H9 (cell line): ENCODE results near the gene TEKT5. TPM values are rescaled to one million over a fixed set of nuclear protein-coding genes. Genes with fewer than 3 reads are reported as not detected.

ENCODE experiments used
- DNase-seq: peaks from one replicate; pipeline ENCODE4 v3.0.0-alpha.2; 2017
- H2AFZ ChIP-seq: one replicate; pipeline ENCODE4 v1.6.1; 2013; ENCODE audit warnings: mild to moderate bottlenecking, low read length, control low read depth, moderate library complexity
- H2AK5ac ChIP-seq: 2 replicates; pipeline ENCODE4 v1.6.1; 2013; ENCODE audit warnings: low read length, control low read depth, mixed read lengths; ENCODE audit not compliant: insufficient read length
- H2BK120ac ChIP-seq: one replicate; pipeline ENCODE4 v1.6.1; 2013; ENCODE audit warnings: low read depth, mild to moderate bottlenecking, low read length, control low read depth, inconsistent platforms; ENCODE audit not compliant: poor library complexity, severe bottlenecking
- H2BK12ac ChIP-seq: 2 replicates; pipeline ENCODE4 v1.6.1; 2013; ENCODE audit warnings: low read length, control low read depth, mixed read lengths, low read depth; ENCODE audit not compliant: insufficient read length
- H2BK15ac ChIP-seq: 2 replicates; pipeline ENCODE4 v1.6.1; 2013; ENCODE audit warnings: low read depth, low read length, control low read depth
- H2BK20ac ChIP-seq: one replicate; pipeline ENCODE4 v1.6.1; 2013; ENCODE audit warnings: low read depth, mild to moderate bottlenecking, low read length, control low read depth, inconsistent platforms; ENCODE audit not compliant: poor library complexity, severe bottlenecking
- H2BK5ac ChIP-seq: 2 replicates; pipeline ENCODE4 v1.6.1; 2013; ENCODE audit warnings: low read length, control low read depth, mixed read lengths; ENCODE audit not compliant: insufficient read length
- H3K14ac ChIP-seq: 2 replicates; pipeline ENCODE4 v1.6.1; 2013; ENCODE audit warnings: low read length, control low read depth; ENCODE audit not compliant: insufficient read depth
- H3K18ac ChIP-seq: 2 replicates; pipeline ENCODE4 v1.6.1; 2013; ENCODE audit warnings: low read depth, mild to moderate bottlenecking, mixed read lengths, low read length, control low read depth; ENCODE audit not compliant: insufficient read length
- H3K23ac ChIP-seq: 2 replicates; pipeline ENCODE4 v1.6.1; 2013; ENCODE audit warnings: low read length, control low read depth, mixed read lengths, low read depth; ENCODE audit not compliant: insufficient read length
- H3K23me2 ChIP-seq: 2 replicates; pipeline ENCODE4 v1.6.1; 2013; ENCODE audit warnings: low read depth, mild to moderate bottlenecking, mixed read lengths, low read length, control low read depth; ENCODE audit not compliant: insufficient read length, poor library complexity, severe bottlenecking
- H3K27ac ChIP-seq: 2 replicates; pipeline ENCODE4 v1.5.1; 2013; ENCODE audit warnings: low read length, control low read depth, mixed read lengths, low read depth; ENCODE audit not compliant: insufficient read length
- H3K27me3 ChIP-seq: 2 replicates; pipeline ENCODE4 v1.6.1; 2013; ENCODE audit warnings: low read length, control low read depth, inconsistent platforms; ENCODE audit not compliant: insufficient read depth
- H3K4ac ChIP-seq: 2 replicates; pipeline ENCODE4 v1.6.1; 2013; ENCODE audit warnings: low read depth, mild to moderate bottlenecking, control low read depth, inconsistent platforms, low read length, moderate library complexity
- H3K4me1 ChIP-seq: 2 replicates; pipeline ENCODE4 v1.6.1; 2013; ENCODE audit warnings: low read length, control low read depth, inconsistent platforms; ENCODE audit not compliant: insufficient read depth
- H3K4me2 ChIP-seq: 2 replicates; pipeline ENCODE4 v1.6.1; 2013; ENCODE audit warnings: low read length, control low read depth, mixed read lengths; ENCODE audit not compliant: insufficient read length, insufficient read depth
- H3K56ac ChIP-seq: 2 replicates; pipeline ENCODE4 v1.6.1; 2013; ENCODE audit warnings: low read depth, mild to moderate bottlenecking, mixed read lengths, low read length, control low read depth; ENCODE audit not compliant: insufficient read length
- H3K79me1 ChIP-seq: 2 replicates; pipeline ENCODE4 v1.6.1; 2013; ENCODE audit warnings: low read depth, mild to moderate bottlenecking, moderate library complexity, low read length, control low read depth, inconsistent platforms; ENCODE audit not compliant: insufficient read depth, poor library complexity, severe bottlenecking
- H3K79me2 ChIP-seq: 2 replicates; pipeline ENCODE4 v1.6.1; 2013; ENCODE audit warnings: low read length, control low read depth, inconsistent platforms; ENCODE audit not compliant: insufficient read depth
- H3K9ac ChIP-seq: 2 replicates; pipeline ENCODE4 v1.6.1; 2013; ENCODE audit warnings: low read length, control low read depth, mixed read lengths; ENCODE audit not compliant: insufficient read length; ENCODE audit errors: extremely low read depth
- H3K9me3 ChIP-seq: one replicate; pipeline ENCODE4 v1.6.1; 2013; ENCODE audit warnings: low read depth, low read length, inconsistent platforms; ENCODE audit not compliant: control insufficient read depth
- H3T11ph ChIP-seq: one replicate; pipeline ENCODE4 v1.6.1; 2013; ENCODE audit warnings: mild to moderate bottlenecking, low read length, control low read depth, inconsistent platforms
- H4K20me1 ChIP-seq: one replicate; pipeline ENCODE4 v1.6.1; 2013; ENCODE audit not compliant: control insufficient read depth, insufficient read length, insufficient read depth
- H4K5ac ChIP-seq: 2 replicates; pipeline ENCODE4 v1.6.1; 2013; ENCODE audit warnings: low read depth, mild to moderate bottlenecking, mixed read lengths, low read length, control low read depth; ENCODE audit not compliant: insufficient read length
- H4K8ac ChIP-seq: replicated peaks from 2 replicates; pipeline ENCODE4 v1.6.1; 2013; ENCODE audit warnings: low read length, control low read depth, mixed read lengths, low read depth; ENCODE audit not compliant: insufficient read length
- H4K91ac ChIP-seq: 2 replicates; pipeline ENCODE4 v1.6.1; 2013; ENCODE audit warnings: low read depth, mild to moderate bottlenecking, moderate library complexity, mixed read lengths, low read length, control low read depth; ENCODE audit not compliant: insufficient read length
- H3K27ac Mint-ChIP-seq, 3 experiments: 2 replicates in 2 of 3; 3 replicates in 1 of 3; pipeline ENCODE4 v1.8.0; 2020 to 2021; ENCODE audit warnings: mixed read lengths in 3 of 3, mild to moderate bottlenecking in 1 of 3, moderate library complexity in 1 of 3
- H3K27me3 Mint-ChIP-seq: 2 replicates; pipeline ENCODE4 v1.8.0; 2021; ENCODE audit warnings: low read depth, mild to moderate bottlenecking, moderate library complexity, mixed read lengths
- H3K36me3 Mint-ChIP-seq, 3 experiments: 2 replicates in 2 of 3; 3 replicates in 1 of 3; pipeline ENCODE4 v1.8.0; 2020 to 2021; ENCODE audit warnings: low read depth in 3 of 3, mixed read lengths in 3 of 3; ENCODE audit not compliant: insufficient read depth in 1 of 3
- H3K4me1 Mint-ChIP-seq, 2 experiments: 2 replicates each; pipeline ENCODE4 v1.8.0; 2020; ENCODE audit warnings: mixed read lengths in 2 of 2
- H3K4me3 Mint-ChIP-seq, 2 experiments: 2 replicates in 1 of 2; 3 replicates in 1 of 2; pipeline ENCODE4 v1.8.0; 2020 to 2021; ENCODE audit warnings: mild to moderate bottlenecking in 2 of 2, mixed read lengths in 2 of 2, moderate library complexity in 1 of 2
- H3K9me3 Mint-ChIP-seq, 2 experiments: 2 replicates in 1 of 2; 3 replicates in 1 of 2; pipeline ENCODE4 v1.8.0; 2020; ENCODE audit warnings: mild to moderate bottlenecking in 2 of 2, mixed read lengths in 2 of 2, moderate library complexity in 1 of 2
- CTCF ChIP-seq: fragments of 200-600 bp; sonication (generic); conservative IDR thresholded peaks from 3 replicates; pipeline ENCODE4 v1.8.0; 2021; ENCODE audit warnings: antibody characterized with exemption, mild to moderate bottlenecking
- WGBS: extraction: QIAGEN DNeasy Blood & Tissue Kit; methylation state at CpG from one replicate; pipeline ENCODE4 v1.1.7; 2013; ENCODE audit warnings: missing lambda C conversion rate, low lambda C conversion rate, mixed read lengths; ENCODE audit not compliant: insufficient read length; ENCODE audit errors: extremely low coverage; 5-methylcytosine and 5-hydroxymethylcytosine counted together
- total RNA-seq: library from RNA; stranded (reverse); gene quantifications from 2 replicates; pipeline ENCODE4 v1.2.1, GENCODE V29; 2021

TEKT5 gene
- total RNA-seq, 1 experiment from 2014 or later, result 0.31 TPM

GRCh38 chr16:10594312-10594950 lies 100.3 kb downstream of the TEKT5 start:
- H3K9me3 Mint-ChIP-seq, result no peaks in the 10 kb centered on the region
- Histone ChIP-seq H3K9me3 (no peaks in the 10 kb centered on the region), H3K79me2 (no peaks in the 10 kb centered on the region), H3K27me3 (no peaks in the 10 kb centered on the region), H3K23ac (no peak overlapping the region), H4K91ac (no peak overlapping the region), H2BK120ac (no peak overlapping the region), H2BK5ac (no peak overlapping the region), H3K56ac (no peak overlapping the region), H3K4me1 (no peaks in the 10 kb centered on the region; the same call in 1 of the 2 replicates), H4K20me1 (no peaks in the 10 kb centered on the region), H3K14ac (no peak overlapping the region), H3K4ac (no peak overlapping the region), H2BK20ac (no peak overlapping the region), H2BK15ac (no peak overlapping the region), H3K18ac (no peak overlapping the region), H3K23me2 (no peaks in the 10 kb centered on the region), H3K79me1 (no peaks in the 10 kb centered on the region), H2BK12ac (no peak overlapping the region), H4K8ac (no peak overlapping the region), H3K4me2 (no peak overlapping the region), H2AFZ (no peak overlapping the region), H2AK5ac (no peak overlapping the region), H3K27ac (no peak overlapping the region), H3K9ac (no peak overlapping the region), H3T11ph (no peak overlapping the region), H4K5ac (no peak overlapping the region)
- TF ChIP-seq CTCF, result no peak
- H3K36me3 Mint-ChIP-seq, result no peaks in the 10 kb centered on the region
- no CpG with 5 or more reads among the region's 9 CpGs for WGBS
- no peak overlapping the region for H3K27ac Mint-ChIP-seq
- DNase-seq, result no peak
- H3K4me1 Mint-ChIP-seq, result peaks cover 3 to 9% of the 10 kb centered on the region in 2 experiments; a peak in 3 of 4 replicates
- peaks cover 2% of the 10 kb centered on the region; the same call in 1 of the 2 replicates for H3K27me3 Mint-ChIP-seq
- no peak overlapping the region for H3K4me3 Mint-ChIP-seq
